ENCODE measurements around the gene TTC9C. TPM values are rescaled to one million over a fixed set of nuclear protein-coding genes. Genes with fewer than 3 reads are reported as not detected.
"Not testable (repeated sequence)": the region's sequence is repeated elsewhere in the genome, so short reads cannot be mapped to it uniquely, and the experiment has no call there.

The TTC9C gene
- total RNA-seq, 1 experiment from 2014 or later: 37.4 TPM

DNA sequence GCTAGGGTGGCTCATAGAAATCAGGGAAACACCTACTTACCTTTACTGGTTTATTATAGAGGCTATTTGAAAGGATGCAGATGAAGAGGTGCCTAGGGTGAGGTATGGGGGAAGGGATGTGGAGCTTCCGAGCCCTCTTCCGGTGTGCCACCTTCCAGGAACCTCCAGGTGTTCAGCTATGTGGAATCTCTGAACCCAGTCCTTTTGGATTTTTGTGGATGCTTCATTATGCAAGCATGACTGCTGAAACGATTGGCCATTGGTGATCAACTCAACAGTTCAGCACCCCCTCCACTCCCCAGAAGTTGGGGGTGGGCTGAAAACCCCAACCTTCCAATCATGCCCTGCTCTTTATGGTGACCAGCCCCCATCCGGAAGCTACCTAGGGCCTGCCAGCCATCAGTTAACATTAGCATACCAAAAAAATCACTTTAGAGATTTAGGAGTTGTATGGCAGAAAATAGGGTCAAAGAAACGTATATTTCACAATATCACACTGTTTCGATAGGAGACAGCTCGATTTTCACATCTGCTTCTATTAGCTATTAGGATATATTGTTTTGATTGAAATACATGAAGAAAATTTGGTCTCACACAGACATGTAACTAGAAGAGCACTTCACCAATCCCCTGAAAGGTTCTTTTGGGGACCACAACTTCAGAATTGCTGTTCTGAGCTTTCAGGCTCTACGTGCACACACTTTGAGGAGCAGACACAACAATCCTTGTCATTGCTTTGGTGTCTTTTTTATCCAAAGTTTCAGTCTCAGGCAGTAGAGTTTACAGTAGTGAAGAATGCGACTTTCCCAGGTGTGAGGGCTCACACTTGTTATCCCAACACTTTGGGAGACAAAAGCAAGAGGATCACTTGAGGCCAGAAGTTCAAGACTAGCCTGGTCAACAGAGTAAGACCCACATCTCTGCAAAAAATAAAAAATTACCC, 29.8 kb downstream of the TTC9C start:
- Histone ChIP-seq H3K79me2 (ENCODE audit: low read length) (peaks cover 20% of the 10 kb centered on the region), H3K4me2 (ENCODE audit: low read length) (no peak overlapping the region), H3K27ac (ENCODE audit: low read length) (no peak overlapping the region), H3K4me3 (ENCODE audit: low read length) (no peak overlapping the region), H3K9ac (ENCODE audit: low read length) (no peak overlapping the region), H3K9me3 (ENCODE audit: low read length) (no peaks in the 10 kb centered on the region), H3K9me2 (replicated peaks; ENCODE audit: low read length) (no peaks in the 10 kb centered on the region), H2AFZ (ENCODE audit: low read length) (no peak overlapping the region), H3K36me3 (ENCODE audit: low read depth, low read length) (0 out of 2 replicates have a peak, but pooled peaks cover 3% of the 10 kb centered on the region), H4K20me1 (ENCODE audit: low read length) (no peaks in the 10 kb centered on the region), H3K27me3 (ENCODE audit: low read length) (no peaks in the 10 kb centered on the region), H3K4me1 (ENCODE audit: insufficient read depth, low read length) (peaks cover 23% of the 10 kb centered on the region), H3F3A (ENCODE audit: low read length, unreplicated experiment) (no peaks in the 10 kb centered on the region)
- ATAC-seq (no peak), DNase-seq (no peak)
- TF ChIP-seq, protein P1, sequence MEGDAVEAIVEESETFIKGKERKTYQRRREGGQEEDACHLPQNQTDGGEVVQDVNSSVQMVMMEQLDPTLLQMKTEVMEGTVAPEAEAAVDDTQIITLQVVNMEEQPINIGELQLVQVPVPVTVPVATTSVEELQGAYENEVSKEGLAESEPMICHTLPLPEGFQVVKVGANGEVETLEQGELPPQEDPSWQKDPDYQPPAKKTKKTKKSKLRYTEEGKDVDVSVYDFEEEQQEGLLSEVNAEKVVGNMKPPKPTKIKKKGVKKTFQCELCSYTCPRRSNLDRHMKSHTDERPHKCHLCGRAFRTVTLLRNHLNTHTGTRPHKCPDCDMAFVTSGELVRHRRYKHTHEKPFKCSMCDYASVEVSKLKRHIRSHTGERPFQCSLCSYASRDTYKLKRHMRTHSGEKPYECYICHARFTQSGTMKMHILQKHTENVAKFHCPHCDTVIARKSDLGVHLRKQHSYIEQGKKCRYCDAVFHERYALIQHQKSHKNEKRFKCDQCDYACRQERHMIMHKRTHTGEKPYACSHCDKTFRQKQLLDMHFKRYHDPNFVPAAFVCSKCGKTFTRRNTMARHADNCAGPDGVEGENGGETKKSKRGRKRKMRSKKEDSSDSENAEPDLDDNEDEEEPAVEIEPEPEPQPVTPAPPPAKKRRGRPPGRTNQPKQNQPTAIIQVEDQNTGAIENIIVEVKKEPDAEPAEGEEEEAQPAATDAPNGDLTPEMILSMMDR (conservative IDR thresholded peaks at IDR 0.05; ENCODE audit: low read depth, low read length): no peak
- TF ChIP-seq EZH2phosphoT487 (IDR thresholded peaks at IDR 0.05; ENCODE audit: borderline replicate concordance, low read length) (no peak), EZH2 (IDR thresholded peaks at IDR 0.05; ENCODE audit: low read length, unreplicated experiment) (no peak)
- BruUV-seq (replicated peaks): no TSS peak
- ChIA-PET CTCF (no interaction called here), POLR2A (ENCODE audit: unreplicated experiment) (no interaction called here)
- intact Hi-C loops (cut with micrococcal nuclease): no loop called here

DNA sequence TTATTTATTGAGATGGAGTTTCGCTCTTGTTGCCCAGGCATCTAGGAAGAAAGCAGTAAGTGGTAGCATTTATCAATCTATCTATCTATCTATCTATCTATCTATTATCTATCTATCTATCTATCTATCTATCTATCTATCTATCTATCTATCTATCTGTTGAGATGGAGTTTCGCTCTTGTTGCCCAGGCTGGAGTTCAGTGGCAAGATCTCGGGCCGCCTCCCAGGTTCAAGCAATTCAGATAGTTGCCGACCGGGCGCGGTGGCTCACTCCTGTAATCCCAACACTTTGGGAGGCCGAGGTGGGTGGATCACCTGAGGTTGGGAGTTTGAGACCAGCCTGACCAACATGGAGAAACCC, 32.6 kb downstream of the TTC9C start:
- DNase-seq; intact Hi-C loops (cut with micrococcal nuclease); H3K9me3 ChIP-seq (ENCODE audit: low read length); H3F3A ChIP-seq (ENCODE audit: low read length, unreplicated experiment); H3K27ac ChIP-seq (ENCODE audit: low read length); H3K27me3 ChIP-seq (ENCODE audit: low read length); H4K20me1 ChIP-seq (ENCODE audit: low read length); H3K9me2 ChIP-seq (replicated peaks; ENCODE audit: low read length): not testable (repeated sequence)
- TSS peak; percentile 94 for BruUV-seq (replicated peaks)
- H3K4me3 ChIP-seq (ENCODE audit: low read length): peak overlapping the region; percentile 81
- H3K4me1 ChIP-seq (ENCODE audit: insufficient read depth, low read length): peaks cover 13% of the 10 kb centered on the region
- H2AFZ ChIP-seq (ENCODE audit: low read length): peak overlapping the region; percentile 68
- CTCF ChIA-PET: interaction anchor here (0.6 kb wide), 1 partner anchor 66 kb away, joined by 3 read pairs; no protein-coding TSS in a partner anchor
- POLR2A ChIA-PET (ENCODE audit: unreplicated experiment): interaction anchor here (0.5 to 0.7 kb wide), 2 partner anchors 62 to 366 kb away, joined by 3 to 4 read pairs; no protein-coding TSS in a partner anchor
- H3K36me3 ChIP-seq (ENCODE audit: low read depth, low read length): peaks cover 13% of the 10 kb centered on the region
- peaks cover 16% of the 10 kb centered on the region for H3K79me2 ChIP-seq (ENCODE audit: low read length)
- H3K4me2 ChIP-seq (ENCODE audit: low read length): peak overlapping the region; percentile 94
- peak; percentile 10 for ATAC-seq
- peak overlapping the region; percentile 12; the same call in 1 of the 2 replicates for H3K9ac ChIP-seq (ENCODE audit: low read length)

DNA sequence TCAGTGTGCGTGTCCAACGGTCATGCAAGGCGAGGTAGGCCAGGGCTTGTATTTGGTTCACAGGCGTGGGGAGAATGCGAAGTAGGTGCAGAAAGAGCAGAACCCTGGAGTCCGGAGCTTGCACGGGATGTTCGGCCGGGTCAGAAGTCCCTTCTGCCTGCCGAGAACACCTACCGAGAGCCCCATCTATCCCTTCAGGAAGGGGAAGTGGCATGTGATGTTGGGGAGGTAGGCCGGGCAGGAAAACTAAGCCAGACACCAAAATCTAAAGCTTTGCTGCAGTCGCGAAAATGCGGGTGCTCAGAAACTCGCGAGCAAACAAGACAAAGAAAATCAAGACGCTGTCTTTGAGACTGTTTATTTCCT, 42.5 kb downstream of the TTC9C start:
- H2AFZ ChIP-seq (ENCODE audit: low read length): peak overlapping the region; percentile 80
- H3K9me2 ChIP-seq (replicated peaks; ENCODE audit: low read length): no peaks in the 10 kb centered on the region
- H3K4me1 ChIP-seq (ENCODE audit: insufficient read depth, low read length): peaks cover 13% of the 10 kb centered on the region
- peaks cover 20% of the 10 kb centered on the region for H3K79me2 ChIP-seq (ENCODE audit: low read length)
- peaks cover 3% of the 10 kb centered on the region for H3F3A ChIP-seq (ENCODE audit: low read length, unreplicated experiment)
- TF ChIP-seq EZH2phosphoT487 (IDR thresholded peaks at IDR 0.05; ENCODE audit: borderline replicate concordance, low read length): no peak
- TF ChIP-seq, protein P1 (conservative IDR thresholded peaks at IDR 0.05; ENCODE audit: low read depth, low read length): no peak
- no peak for TF ChIP-seq EZH2 (IDR thresholded peaks at IDR 0.05; ENCODE audit: low read length, unreplicated experiment)
- H3K27ac ChIP-seq (ENCODE audit: low read length): peak overlapping the region; percentile 76
- no peaks in the 10 kb centered on the region for H3K9me3 ChIP-seq (ENCODE audit: low read length)
- H3K36me3 ChIP-seq (ENCODE audit: low read depth, low read length): peaks cover 8% of the 10 kb centered on the region
- H3K4me2 ChIP-seq (ENCODE audit: low read length): peak overlapping the region; percentile 92
- ATAC-seq: peak; percentile 10
- no peak for DNase-seq
- H3K4me3 ChIP-seq (ENCODE audit: low read length): peak overlapping the region; percentile 74
- no peaks in the 10 kb centered on the region for H3K27me3 ChIP-seq (ENCODE audit: low read length)
- intact Hi-C loops (cut with micrococcal nuclease): loop anchor here (2.0 kb wide), 1 partner anchor 42 kb away; the partner anchor contains the start of gene TTC9C
- CTCF ChIA-PET: interaction anchor here (0.6 to 1.5 kb wide), 6 partner anchors 9 to 149 kb away, joined by 3 to 12 read pairs (median 4); partner anchors contain the start of genes B3GAT3, POLR2G and ZBTB3
- H3K9ac ChIP-seq (ENCODE audit: low read length): peak overlapping the region; percentile 72
- no peaks in the 10 kb centered on the region for H4K20me1 ChIP-seq (ENCODE audit: low read length)
- TSS peak; percentile 95 for BruUV-seq (replicated peaks)
- POLR2A ChIA-PET (ENCODE audit: unreplicated experiment): interaction anchor here (0.6 to 1.1 kb wide), 8 partner anchors 17 to 291 kb away, joined by 3 to 11 read pairs (median 4); partner anchors contain the start of genes HNRNPUL2 and ZBTB3

Data from PC-3 (cell line).